Superior temporal gyrus (tissue), 1 donor: ENCODE measurements around the gene RAD51AP1.

Experiments
- DNase-seq: peaks from one replicate; pipeline ENCODE4 v3.0.0-alpha.2; 2016; ENCODE audit errors: extremely low spot score

RAD51AP1 gene

GRCh38 chr12:4591180-4591687 is 52.5 kb downstream of the RAD51AP1 start:
- no peak for DNase-seq

GRCh38 chr12:4595881-4596280 is 57.2 kb downstream of the RAD51AP1 start:
- DNase-seq = no peak

GRCh38 chr12:4603421-4603820 is 64.7 kb downstream of the RAD51AP1 start:
- DNase-seq = peak; percentile 8

- no peak for DNase-seq
These were observed 65.3 kb downstream of the RAD51AP1 start for GRCh38 chr12:4603946-4604345.

GRCh38 chr12:4604684-4605193 is 66.0 kb downstream of the RAD51AP1 start:
- DNase-seq = peak; percentile 96

GRCh38 chr12:4607056-4607455 is 68.4 kb downstream of the RAD51AP1 start:
- DNase-seq = no peak

- no peak for DNase-seq
These were observed 70.4 kb downstream of the RAD51AP1 start for GRCh38 chr12:4609071-4609470.
